Activated CD4-positive, alpha-beta T cell treated with anti-CD3 and anti-CD28 coated beads, Interleukin-2, amount 50 U/mL, for 24 hours (primary cell): Measurements from ENCODE around the gene CLEC17A.

Experiments used
- DNase-seq, 2 donors: peaks; one replicate each; pipeline ENCODE4 v3.0.0-alpha.2; 2020; ENCODE audit warnings: low read depth in 1 of 2, low spot score in 1 of 2

The CLEC17A gene

GRCh38 chr19:14649020-14649419 is 66.1 kb downstream of the CLEC17A start:
- DNase-seq, result no peak

GRCh38 chr19:14650161-14650560 is 67.3 kb downstream of the CLEC17A start:
- no peak for DNase-seq

- DNase-seq, result no peak
Observed at GRCh38 chr19:14654786-14655560, 72.1 kb downstream of the CLEC17A start.

- no peak for DNase-seq
Observed at GRCh38 chr19:14655726-14656125, 72.8 kb downstream of the CLEC17A start.

GRCh38 chr19:14659874-14660489 is 77.1 kb downstream of the CLEC17A start:
- no peak for DNase-seq

- no peak for DNase-seq
Observed at GRCh38 chr19:14661372-14661924, 78.6 kb downstream of the CLEC17A start.
